ENCODE measurements around the gene RHD.
"Not testable (repeated sequence)": the region's sequence is repeated elsewhere in the genome, so short reads cannot be mapped to it uniquely, and the experiment has no call there.

GRCh38 chr1:25362634-25363559 is 90.6 kb downstream of the RHD start:
- not testable (repeated sequence) for TF ChIP-seq POLR2A (IDR thresholded peaks at IDR 0.05); CTCF (IDR thresholded peaks at IDR 0.05 in 4 of 5, conservative IDR thresholded peaks at IDR 0.05 in 1 of 5)

Measured in gastrocnemius medialis (tissue), 4 donors.